ENCODE results near the gene DNAJC1.

Gene DNAJC1

GRCh38 chr10:21910798-21911197 is 92.7 kb downstream of the DNAJC1 start:
- Histone ChIP-seq H3K4me3 (no peak overlapping the region), H3K27ac (no peak overlapping the region)
- no peak for TF ChIP-seq CTCF (IDR thresholded peaks at IDR 0.05)
- no peak for DNase-seq (ENCODE audit: low spot score)

DNA sequence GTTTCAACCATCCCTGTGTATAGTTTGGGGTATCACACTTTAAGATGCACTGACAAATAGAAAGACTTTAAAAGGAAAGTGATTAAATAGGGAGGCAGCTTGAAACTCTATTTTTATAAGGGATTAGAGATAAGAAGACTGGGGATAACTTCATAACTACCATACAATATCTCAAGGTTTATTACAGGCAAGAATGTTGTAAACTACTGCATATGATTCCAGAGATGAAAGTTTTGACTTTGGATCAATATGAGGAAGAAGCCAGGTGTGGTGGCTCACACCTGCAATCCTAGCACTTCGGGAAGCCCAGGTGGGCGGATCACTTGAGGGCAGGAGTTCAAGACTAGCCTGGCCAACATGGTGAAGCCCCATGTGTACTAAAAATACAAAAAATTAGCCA is 96.1 kb downstream of the DNAJC1 start:
- Histone ChIP-seq H3K27ac (no peak overlapping the region), H3K4me3 (no peak overlapping the region)
- no peak for TF ChIP-seq CTCF (IDR thresholded peaks at IDR 0.05)
- no peak for DNase-seq (ENCODE audit: low spot score)

GRCh38 chr10:21904930-21905329 is 98.6 kb downstream of the DNAJC1 start:
- no peak for TF ChIP-seq CTCF (IDR thresholded peaks at IDR 0.05)
- Histone ChIP-seq H3K4me3 (no peak overlapping the region), H3K27ac (no peak overlapping the region)
- no peak for DNase-seq (ENCODE audit: low spot score)

DNA sequence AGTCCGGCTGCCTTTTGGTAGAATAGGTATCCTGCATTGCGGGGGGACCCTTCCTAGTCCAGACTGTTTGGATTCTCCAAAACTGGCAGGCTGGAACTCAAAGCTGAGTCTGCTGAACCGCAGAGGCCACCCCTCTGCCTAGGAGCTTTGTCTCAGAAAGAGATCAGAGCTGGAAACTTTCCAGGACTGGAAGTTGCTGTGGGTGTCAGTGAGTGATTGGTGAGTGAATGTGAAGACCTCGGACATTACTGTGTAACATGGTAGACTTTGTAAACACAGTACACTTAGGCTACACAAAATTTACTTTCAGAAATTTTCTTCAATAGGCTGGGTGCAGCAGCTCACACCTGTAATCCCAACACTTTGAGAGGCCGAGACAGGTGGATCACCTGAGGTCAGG is 103.8 kb downstream of the DNAJC1 start:
- DNase-seq (ENCODE audit: low spot score) = no peak
- Histone ChIP-seq H3K4me3 (no peak overlapping the region), H3K27ac (no peak overlapping the region)
- TF ChIP-seq CTCF (IDR thresholded peaks at IDR 0.05) = no peak

DNA sequence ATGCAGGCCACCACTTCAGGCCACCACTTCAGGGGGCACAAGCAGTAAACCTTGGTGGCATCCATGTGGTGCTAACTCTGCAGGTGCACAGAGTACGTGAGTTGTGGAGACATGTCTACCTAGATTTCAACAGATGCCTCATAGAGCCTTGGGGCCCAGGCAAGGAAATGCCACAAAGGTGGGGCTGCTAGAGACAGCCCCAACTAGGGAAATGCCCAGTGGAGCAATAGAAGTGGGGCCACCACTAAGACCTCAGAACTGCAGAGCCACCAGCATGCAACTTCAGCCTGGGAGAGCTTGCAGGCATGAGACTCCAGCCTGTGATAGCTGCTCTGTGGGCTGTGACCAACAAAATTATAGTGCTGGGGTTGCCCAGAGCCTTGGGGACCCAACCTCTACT is 107.6 kb downstream of the DNAJC1 start:
- no peak overlapping the region for H3K4me3 ChIP-seq
- H3K27ac ChIP-seq = no peak overlapping the region
- no peak for DNase-seq (ENCODE audit: low spot score)
- TF ChIP-seq CTCF (IDR thresholded peaks at IDR 0.05) = no peak

DNA sequence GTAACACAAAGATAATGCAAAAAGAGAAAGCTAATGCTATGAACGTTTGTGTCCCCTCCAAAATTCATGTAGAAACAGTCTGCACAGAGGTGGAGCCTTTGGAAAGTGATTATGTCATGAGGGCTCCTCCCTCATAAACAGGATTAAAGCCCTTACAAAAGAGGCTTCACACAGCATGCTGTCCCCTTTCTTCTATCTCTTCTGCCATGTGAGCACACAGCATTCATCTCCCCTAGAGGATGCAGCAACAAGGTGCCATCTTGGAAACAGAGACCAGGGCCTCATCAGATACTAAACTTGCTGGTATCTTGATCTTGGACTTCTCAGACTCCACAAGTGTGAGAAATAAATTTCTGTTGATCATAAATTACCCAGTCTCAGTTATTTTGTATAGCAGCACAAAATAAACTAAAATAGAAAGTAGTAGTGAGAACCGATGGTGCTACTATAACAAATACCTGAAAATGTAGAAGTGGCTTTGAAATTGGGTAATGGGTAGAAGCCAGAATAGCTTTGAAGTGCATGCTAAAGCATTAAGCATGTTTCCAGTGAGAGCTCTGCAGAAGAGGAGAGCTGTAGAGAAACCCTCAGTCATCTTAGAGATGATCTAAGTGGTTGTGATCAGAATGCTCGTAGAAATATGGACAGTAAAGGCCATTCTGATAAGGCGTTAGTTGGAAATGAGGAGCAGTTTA is 108.7 kb downstream of the DNAJC1 start:
- Histone ChIP-seq H3K27ac (no peak overlapping the region), H3K4me3 (no peak overlapping the region)
- DNase-seq (ENCODE audit: low spot score) = no peak
- TF ChIP-seq CTCF (IDR thresholded peaks at IDR 0.05) = no peak

DNA sequence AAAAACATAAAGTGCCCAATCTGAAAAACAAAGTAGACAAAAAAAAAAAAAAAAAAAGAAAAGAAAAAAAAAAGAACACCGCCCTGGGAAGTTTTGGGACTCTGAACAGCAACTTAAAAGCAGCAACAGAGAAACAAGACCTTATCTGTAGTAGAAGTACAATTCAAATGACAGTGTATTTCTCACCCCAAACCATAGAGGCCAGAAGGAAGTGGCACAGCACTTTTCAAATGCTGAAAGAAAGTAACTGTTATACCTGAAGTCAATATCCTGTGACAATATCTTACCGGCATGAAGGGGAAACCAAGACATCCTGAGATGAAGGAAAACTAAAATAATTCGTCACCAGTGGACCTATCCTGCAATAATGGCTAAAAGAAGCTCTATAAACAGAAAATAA is 112.1 kb downstream of the DNAJC1 start:
- Histone ChIP-seq H3K27ac (no peak overlapping the region), H3K4me3 (no peak overlapping the region)
- DNase-seq (ENCODE audit: low spot score) = no peak
- TF ChIP-seq CTCF (IDR thresholded peaks at IDR 0.05) = no peak
